ENCODE results near the gene NAA60. TPM values are rescaled to one million over a fixed set of nuclear protein-coding genes. Genes with fewer than 3 reads are reported as not detected.
A peak's percentile ranks its signal among the peaks of the same experiment; 100 is the strongest.

Gene NAA60
- total and polyA plus RNA-seq, 2 of the 13 experiments (the other 11 are each of a cell fraction or from before 2014, with no cell fraction given), result 14.7 to 32.0 TPM

GRCh38 chr16:3495176-3495575, 51.7 kb downstream of the NAA60 start, which contains the start of gene C16orf90:
Gene C16orf90 (minus strand): TSS chr16:3495489. CDS start chr16:3495421, 68 bp downstream.
- Histone ChIP-seq H3K27me3 (ENCODE audit: control insufficient read depth in 1 of 2, insufficient read depth in 2 of 2, low read length in 2 of 2) (peaks cover 3 to 4% of the 10 kb centered on the region in 2 experiments; a peak in 2 of 5 replicates), H3K36me3 (replicated peaks in 1 of 2; ENCODE audit: control insufficient read depth in 1 of 2, insufficient read depth in 2 of 2, low read length in 2 of 2) (no peaks in the 10 kb centered on the region), H3K4me1 (ENCODE audit: insufficient read depth, low read length) (peaks cover 28% of the 10 kb centered on the region), H3K27ac (ENCODE audit: extremely low read length, insufficient read depth, low read length) (no peak within 1 kb of the TSS), H3K9me3 (ENCODE audit: low read length) (no peaks in the 10 kb centered on the region), H3K9ac (ENCODE audit: insufficient read depth, low read depth, low read length) (0 out of 2 replicates have a peak within 1 kb of the TSS, but pooled peaks have one; percentile 22), H3K4me3 (replicated peaks in 1 of 3; ENCODE audit: insufficient read depth in 1 of 3, low read depth in 2 of 3, low read length in 3 of 3) (no peak within 1 kb of the TSS), H2AFZ (ENCODE audit: low read length) (no peak within 1 kb of the TSS), H3K79me2 (ENCODE audit: insufficient read depth, low read length) (no peaks in the 10 kb centered on the region), H3K4me2 (ENCODE audit: low read depth, low read length) (no peak within 1 kb of the TSS), H4K20me1 (ENCODE audit: insufficient read depth, low read length) (no peaks in the 10 kb centered on the region)
- TF ChIP-seq MTF1 (CRISPR knock-in tag; IDR thresholded peaks at IDR 0.05) (no peak), AGO1 (IDR thresholded peaks at IDR 0.05; ENCODE audit: low read depth, low read length, poor library complexity, severe bottlenecking) (no peak)
- WGBS (ENCODE audit: low lambda C conversion rate), result 19% methylated on average over 2 of the region's 3 CpGs
- no peak; the same call in 2 of the 3 replicates for ATAC-seq
- no TSS peak for BruUV-seq (replicated peaks)
- ChIA-PET POLR2A (no interaction called here), CTCF (ENCODE audit: low intra/inter-chr PET ratio, low total read pairs) (no interaction called here)
- intact Hi-C loops (cut with micrococcal nuclease; ENCODE audit: unreplicated experiment), result loop anchor here (10.0 kb wide), 1 partner anchor 90 kb away; the partner anchor contains the start of genes ZNF174 and ZSCAN32
- no peak for DNase-seq (ENCODE audit: low spot score)
- in situ Hi-C loops (cut with HindIII; ENCODE audit: extremely low pct_ligation_motif_present, low pct_unique_long_range_greater_than_20kb), result no loop called here
- no peak for FAIRE-seq

GRCh38 chr16:3496386-3496785, 52.9 kb downstream of the NAA60 start:
- in situ Hi-C loops (cut with HindIII; ENCODE audit: extremely low pct_ligation_motif_present, low pct_unique_long_range_greater_than_20kb), result no loop called here

More at GRCh38 chr16:3496386-3496785, 52.9 kb downstream of the NAA60 start:
- ChIA-PET POLR2A (no interaction called here), CTCF (ENCODE audit: low intra/inter-chr PET ratio, low total read pairs) (no interaction called here)
- Histone ChIP-seq H2AFZ (ENCODE audit: low read length) (no peak overlapping the region), H3K4me3 (replicated peaks in 1 of 3; ENCODE audit: insufficient read depth in 1 of 3, low read depth in 2 of 3, low read length in 3 of 3) (no peak overlapping the region), H4K20me1 (ENCODE audit: insufficient read depth, low read length) (no peaks in the 10 kb centered on the region), H3K27ac (ENCODE audit: extremely low read length, insufficient read depth, low read length) (no peak overlapping the region), H3K79me2 (ENCODE audit: insufficient read depth, low read length) (no peaks in the 10 kb centered on the region), H3K4me1 (ENCODE audit: insufficient read depth, low read length) (peaks cover 18% of the 10 kb centered on the region), H3K9me3 (ENCODE audit: low read length) (no peaks in the 10 kb centered on the region), H3K9ac (ENCODE audit: insufficient read depth, low read depth, low read length) (no peak overlapping the region), H3K36me3 (replicated peaks in 1 of 2; ENCODE audit: control insufficient read depth in 1 of 2, insufficient read depth in 2 of 2, low read length in 2 of 2) (no peaks in the 10 kb centered on the region), H3K4me2 (ENCODE audit: low read depth, low read length) (no peak overlapping the region), H3K27me3 (ENCODE audit: control insufficient read depth in 1 of 2, insufficient read depth in 2 of 2, low read length in 2 of 2) (peaks cover 3 to 4% of the 10 kb centered on the region in 2 experiments; a peak in 2 of 5 replicates)
- BruUV-seq (replicated peaks), result no TSS peak
- no peak for FAIRE-seq
- 87% methylated on average over 29 of the region's 30 CpGs for WGBS (ENCODE audit: low lambda C conversion rate)
- TF ChIP-seq ZNF275 (CRISPR knock-in tag; IDR thresholded peaks at IDR 0.05; ENCODE audit: borderline replicate concordance), result no peak
- TF ChIP-seq ZNF136 (CRISPR knock-in tag; IDR thresholded peaks at IDR 0.05; ENCODE audit: low read depth), result no peak
- TF ChIP-seq, protein P1, sequence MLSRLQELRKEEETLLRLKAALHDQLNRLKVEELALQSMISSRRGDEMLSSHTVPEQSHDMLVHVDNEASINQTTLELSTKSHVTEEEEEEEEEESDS (CRISPR knock-in tag; IDR thresholded peaks at IDR 0.05; ENCODE audit: borderline replicate concordance), result no peak
- TF ChIP-seq ZBTB44 (CRISPR knock-in tag; IDR thresholded peaks at IDR 0.05), result no peak
- TF ChIP-seq MTF1 (CRISPR knock-in tag; IDR thresholded peaks at IDR 0.05), result no peak
- no peak for DNase-seq (ENCODE audit: low spot score)
- intact Hi-C loops (cut with micrococcal nuclease; ENCODE audit: unreplicated experiment), result loop anchor here (10.0 kb wide), 1 partner anchor 92 kb away; the partner anchor contains the start of genes ZNF174 and ZSCAN32
- ATAC-seq, result no peak
